NK-92 treated with Interleukin-12 subunit alpha and Interleukin-12 subunit beta, amount 100 ng/mL, for 24 hours (cell line): ENCODE measurements around the gene FERMT1.

Experiments
- DNase-seq: peaks from one replicate; lab custom pipeline; 2025; lab: John Stamatoyannopoulos, UW

The FERMT1 gene, protein sequence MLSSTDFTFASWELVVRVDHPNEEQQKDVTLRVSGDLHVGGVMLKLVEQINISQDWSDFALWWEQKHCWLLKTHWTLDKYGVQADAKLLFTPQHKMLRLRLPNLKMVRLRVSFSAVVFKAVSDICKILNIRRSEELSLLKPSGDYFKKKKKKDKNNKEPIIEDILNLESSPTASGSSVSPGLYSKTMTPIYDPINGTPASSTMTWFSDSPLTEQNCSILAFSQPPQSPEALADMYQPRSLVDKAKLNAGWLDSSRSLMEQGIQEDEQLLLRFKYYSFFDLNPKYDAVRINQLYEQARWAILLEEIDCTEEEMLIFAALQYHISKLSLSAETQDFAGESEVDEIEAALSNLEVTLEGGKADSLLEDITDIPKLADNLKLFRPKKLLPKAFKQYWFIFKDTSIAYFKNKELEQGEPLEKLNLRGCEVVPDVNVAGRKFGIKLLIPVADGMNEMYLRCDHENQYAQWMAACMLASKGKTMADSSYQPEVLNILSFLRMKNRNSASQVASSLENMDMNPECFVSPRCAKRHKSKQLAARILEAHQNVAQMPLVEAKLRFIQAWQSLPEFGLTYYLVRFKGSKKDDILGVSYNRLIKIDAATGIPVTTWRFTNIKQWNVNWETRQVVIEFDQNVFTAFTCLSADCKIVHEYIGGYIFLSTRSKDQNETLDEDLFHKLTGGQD

DNA sequence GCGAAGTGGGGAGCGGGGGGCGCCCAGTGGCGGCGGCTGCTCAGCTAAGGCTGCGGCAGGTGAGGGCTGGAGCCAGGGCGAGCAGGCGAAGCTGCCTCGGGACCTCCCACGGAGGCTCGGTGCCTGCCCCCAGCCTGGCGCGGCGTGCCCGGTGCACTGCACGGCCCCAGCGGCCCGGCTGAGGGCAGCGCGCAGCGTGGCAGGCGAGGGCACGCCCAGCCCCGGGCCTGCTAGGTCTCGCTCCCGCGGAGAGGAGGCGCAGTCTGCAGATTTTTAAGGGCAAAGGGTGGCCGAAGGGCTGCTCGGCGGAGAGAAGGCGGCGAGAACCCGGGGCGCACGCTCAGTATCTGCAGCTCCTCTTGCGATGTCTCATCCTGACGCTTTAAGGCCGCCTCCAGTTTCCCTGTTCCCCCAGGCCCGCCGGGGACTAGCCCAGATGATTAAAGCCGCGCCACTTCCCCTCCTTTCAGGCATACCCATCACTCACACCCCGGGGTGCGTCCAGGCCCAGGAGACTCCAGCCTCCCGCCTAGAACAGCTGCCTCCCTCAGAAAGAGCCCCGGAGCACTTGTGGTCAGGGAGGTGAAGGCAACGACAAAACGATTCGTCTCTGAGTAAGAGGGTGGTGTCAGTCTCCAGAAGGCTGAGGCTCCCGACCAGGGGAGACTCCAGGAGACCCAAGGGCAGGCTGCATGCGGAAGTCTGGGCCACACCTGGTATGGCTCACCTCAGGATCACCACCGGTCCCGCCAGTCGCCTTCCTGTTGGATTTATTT, at the start of gene FERMT1:
Gene FERMT1, minus strand, starts transcription at position 158 of the 776 bp plus-strand sequence. CDS start 3,476 bp downstream, outside the sequence.
- DNase-seq = no peak

DNA sequence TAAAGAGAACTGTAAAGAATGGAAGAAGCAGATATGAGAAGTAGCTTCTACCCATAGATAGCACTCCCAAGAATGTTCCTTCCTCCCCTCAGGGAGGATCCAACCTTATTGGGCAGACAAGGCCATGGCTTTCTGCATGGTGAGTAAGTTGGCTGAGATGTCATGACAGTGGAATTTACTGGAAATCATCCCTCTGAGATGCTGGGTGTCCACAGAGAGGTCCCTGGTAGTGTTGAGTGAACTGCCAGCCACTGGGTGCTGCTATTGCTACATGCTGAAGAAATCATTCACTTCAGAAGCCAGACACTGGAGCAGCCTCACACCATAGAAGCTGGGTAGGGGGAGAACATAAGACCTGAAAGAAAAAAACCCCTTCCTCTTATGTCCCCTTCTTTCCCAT, 46.4 kb upstream of the FERMT1 start:
- DNase-seq = no peak

DNA sequence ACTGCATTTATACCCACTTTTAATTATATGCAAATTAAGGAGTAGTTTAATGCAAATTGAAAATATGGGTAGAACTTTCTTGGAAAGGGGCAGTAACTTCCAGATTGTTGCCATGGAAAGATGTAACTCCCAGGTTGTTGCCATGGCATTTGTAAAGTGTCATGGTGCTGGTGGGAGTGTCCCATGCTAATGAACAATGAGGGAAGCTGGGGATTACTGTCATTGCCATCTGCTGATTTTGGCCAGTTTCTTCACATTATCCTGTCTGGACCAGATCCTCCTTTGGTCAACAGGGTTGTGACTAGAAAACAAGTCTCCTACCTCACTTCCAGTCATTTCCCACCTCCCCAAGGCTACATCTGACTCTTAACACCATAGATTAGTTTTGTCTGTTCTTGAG, 45.4 kb upstream of the FERMT1 start:
- DNase-seq = no peak

DNA sequence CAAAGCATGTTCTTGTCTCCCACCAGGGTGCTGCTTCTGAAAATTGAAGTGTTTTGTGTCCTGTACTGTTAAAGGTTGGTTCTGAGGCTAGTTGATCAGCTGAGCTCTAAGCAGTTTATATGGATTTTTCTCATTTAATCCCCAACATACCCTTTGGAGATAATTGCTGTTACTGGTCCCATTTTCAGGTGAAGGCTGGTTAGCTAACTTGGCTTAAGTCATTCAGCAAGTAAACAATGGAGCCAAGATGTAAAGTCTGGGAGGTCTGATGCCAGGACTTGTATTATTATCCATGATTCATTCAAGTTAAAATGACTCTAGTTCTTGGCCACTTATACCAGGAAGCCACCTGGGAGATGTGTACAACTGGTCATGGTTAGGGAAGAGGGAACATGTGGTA, 42.5 kb upstream of the FERMT1 start:
- no peak for DNase-seq

DNA sequence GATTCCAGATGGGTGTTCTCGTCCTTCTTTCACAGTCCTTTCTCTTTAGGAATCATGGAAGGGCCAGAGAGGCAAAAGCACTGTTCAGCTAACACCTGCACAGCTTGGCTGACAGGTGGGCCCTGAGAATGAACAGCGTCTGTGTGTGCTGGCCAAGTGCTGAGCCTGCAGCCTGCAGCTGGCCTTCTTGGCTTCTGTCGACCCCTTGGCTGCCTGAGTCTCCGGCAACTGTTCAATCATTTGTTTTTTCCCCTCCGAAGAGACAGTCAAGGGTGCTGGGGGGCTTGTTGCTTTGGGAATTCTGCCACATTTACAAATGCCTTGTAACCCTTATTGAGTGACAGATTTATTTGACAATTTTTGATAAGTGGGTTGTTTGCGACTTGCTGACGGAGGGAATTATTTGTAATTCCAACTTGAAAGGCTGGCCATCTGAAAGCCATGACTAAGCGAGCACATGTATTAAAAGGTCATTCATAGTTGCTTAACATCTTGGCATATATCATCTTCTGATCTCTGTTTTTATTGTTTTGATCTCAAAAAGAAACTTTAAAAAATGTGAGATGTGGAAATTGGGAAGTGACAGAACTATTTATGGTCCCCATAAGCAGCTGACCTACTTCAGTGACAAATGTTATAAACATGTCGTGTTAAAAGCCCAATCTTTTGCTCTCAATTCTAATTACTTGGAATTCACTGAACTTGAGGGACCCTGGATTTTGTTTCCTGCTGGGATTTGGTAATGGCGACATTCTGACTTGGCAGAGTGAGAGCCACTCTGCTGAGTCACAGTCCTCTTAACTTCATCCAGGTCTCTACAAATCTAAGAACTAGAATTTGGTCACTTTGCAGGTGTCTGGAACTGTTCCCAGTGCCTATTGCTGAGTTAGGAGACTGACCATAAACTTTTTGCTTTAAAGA, 41.9 kb upstream of the FERMT1 start:
- no peak for DNase-seq

DNA sequence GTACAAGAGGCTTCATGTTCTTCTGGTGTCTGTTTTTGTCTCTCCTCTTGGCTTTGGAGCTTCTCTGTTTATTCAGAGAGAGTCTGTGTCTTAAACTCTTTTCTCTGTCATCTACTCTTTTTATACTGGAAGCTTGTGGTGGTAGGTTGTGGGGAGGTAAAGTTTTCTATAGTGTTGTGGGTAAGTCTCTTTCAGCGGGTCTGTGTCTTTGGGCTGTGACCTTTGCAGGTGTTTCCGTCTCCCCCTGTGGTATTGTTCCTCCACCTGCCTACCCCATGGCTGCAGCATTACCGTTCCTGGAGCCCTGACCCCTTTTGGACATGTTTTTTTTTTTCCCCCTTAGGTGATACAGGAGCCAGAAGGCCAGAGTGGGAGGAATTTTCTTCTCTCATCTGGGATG, 37.9 kb upstream of the FERMT1 start:
- DNase-seq = no peak

DNA sequence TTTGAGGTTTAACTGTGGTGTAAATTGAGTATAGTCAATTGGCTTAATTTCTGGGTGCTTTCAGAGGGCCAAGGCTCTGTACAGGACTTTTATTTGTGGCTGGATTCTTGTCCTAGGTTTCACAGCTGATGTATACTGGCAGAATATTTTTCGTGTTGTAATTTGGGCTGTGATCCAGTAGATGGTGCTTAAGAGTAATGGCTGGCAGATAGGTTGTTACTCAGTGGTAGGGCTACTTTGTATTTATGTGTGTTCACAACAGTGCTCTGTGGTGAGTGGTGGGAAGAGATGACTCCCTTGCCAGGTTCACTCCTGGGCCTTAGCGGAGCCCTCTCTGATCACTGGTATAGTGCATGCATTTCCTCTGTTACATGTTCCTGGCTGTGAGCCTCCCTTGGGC, 34.5 kb upstream of the FERMT1 start:
- no peak for DNase-seq

DNA sequence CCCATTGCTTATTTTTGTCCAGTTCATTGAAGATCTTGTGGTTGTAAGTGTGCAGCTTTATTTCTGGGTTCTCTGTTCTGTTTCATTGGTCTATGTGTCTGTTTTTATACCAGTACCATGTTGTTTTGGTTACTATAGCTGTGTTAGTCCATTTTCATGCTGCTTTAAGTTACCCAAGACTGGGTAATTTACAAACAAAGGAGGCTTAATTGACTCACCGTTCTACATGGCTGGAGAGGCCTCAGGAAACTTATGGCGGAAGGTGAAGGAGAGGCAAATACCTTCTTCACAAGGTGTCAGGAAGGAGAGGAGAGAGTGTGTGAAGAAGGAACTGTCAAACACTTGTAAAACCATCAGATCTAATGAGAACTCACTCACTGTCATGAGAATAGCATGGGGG, 29.9 kb upstream of the FERMT1 start:
- no peak for DNase-seq

DNA sequence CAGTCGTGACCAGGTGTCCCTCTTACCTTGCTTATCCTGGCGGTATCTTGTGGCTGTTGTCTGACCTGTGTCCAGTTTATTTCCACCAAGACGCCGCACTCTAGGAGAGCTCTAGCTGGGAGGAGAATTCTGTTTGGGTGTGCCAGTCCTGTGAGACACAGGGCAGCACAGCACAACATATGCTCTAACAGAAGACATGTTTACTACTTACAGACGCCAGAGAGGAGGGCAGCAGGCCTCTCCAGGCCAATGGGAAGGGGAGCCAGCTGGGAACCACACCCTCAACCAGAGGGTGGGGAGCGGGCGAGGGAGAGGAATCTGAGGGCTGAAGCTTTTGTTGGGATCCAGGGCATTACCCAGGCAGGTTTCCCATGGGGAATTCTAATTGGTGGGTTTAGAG, 25.2 kb upstream of the FERMT1 start:
- no peak for DNase-seq

DNA sequence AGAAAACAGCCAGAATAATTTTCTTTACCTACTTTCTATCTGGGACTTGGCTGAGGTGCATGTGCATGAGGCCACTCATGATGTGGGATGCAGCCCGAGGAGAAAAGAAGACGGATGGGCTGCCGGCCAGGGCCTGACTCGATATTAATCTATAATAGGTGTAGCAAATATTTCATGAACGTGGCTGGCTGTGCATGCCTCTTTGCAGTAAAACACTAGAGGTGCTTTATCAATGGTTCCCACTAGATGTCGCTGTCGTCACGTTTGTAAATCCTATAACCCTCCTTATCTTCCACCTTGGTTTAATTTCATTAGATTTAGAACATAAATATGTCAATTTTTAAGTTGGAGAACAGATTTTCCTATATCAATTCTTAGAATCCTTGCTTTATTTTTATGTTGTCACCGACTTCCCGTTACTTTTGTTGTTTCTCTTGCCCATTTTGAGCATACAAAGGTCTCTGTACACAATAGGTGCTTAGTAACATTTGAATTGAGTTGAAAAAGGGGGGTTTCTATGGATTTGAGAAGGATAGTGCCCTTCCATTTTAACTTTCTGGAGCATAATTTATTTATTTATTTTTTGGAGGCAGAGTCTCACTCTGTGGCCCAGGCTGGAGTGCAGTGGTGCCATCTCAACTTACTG, 19.6 kb upstream of the FERMT1 start:
- no peak for DNase-seq

DNA sequence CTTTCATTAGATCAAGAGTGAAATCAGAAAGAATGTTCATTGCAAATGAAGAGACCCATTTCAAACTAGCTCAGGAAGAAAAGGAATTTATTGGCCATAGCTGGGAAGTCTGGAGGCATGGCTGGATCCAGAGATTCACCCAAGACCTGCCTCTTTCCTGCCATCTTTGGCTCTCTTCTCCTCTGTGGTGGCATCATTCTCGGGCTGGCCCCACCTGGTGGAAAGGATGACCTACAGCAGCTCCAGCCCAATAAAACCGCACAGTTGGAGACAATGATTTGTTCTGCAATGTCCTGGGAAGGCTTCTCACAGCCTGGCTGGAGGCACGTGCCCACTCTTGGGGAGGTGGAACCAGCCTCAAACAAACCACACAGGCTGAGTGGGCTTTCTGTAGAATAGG, 18.1 kb upstream of the FERMT1 start:
- no peak for DNase-seq

DNA sequence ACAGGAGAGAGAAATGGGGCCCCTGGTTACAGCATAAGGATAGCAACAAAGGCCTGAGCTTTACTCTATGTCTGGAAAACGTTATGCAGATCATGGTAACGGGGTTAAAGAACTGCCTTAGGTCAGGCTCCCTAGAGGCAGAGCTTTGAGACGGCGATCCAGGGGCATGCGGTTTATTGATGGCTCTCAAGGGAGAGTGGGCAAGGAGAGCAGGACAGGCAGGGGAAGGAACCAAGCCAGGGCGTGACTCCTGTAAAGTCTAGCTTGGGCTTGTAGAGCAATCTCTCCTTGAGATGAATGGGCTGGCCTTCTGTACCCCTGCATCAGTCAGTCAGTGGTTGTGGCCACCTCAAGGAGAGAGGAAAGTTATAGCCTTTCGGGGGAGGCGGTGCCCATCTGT, 12.5 kb upstream of the FERMT1 start:
- no peak for DNase-seq

DNA sequence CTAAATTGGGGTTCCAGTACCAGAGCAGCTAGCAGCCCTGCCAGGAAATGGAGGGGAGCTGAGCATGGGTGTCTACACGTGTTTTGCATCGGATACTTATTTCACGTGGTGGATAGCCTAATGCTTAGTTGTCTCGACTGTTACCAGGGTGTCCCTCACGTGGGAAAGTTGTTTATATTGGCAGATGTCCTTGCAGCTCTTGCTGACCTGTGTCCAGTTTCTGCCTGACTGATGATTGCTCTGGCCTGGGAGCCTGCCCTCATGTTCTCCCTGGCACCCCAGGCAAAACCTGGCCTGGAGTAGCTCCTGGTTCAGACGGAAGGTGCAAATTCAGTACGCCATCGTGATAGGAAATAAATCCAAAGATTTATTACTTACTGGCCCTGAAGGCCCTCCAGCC, 11.8 kb upstream of the FERMT1 start:
- no peak for DNase-seq

DNA sequence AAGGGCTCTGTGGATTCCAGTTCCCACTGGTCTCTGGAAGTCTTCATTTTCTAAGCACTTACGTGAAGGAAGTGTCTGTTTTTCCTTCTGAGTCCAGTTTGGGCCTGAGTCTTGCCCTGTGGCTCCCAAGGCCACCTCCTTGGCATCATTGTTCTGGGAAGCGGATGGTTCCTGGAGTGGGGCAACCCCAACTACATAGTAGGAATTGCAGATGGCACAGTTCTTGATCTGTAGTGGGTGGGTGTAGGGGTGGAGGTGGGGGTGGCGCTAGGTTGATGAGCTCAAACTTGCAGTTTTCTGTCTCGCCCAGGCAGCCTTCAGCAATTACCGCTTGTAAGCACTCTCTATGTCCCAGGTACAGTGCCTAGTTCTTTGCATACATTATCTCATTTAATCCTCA, 7.2 kb upstream of the FERMT1 start:
- no peak for DNase-seq

DNA sequence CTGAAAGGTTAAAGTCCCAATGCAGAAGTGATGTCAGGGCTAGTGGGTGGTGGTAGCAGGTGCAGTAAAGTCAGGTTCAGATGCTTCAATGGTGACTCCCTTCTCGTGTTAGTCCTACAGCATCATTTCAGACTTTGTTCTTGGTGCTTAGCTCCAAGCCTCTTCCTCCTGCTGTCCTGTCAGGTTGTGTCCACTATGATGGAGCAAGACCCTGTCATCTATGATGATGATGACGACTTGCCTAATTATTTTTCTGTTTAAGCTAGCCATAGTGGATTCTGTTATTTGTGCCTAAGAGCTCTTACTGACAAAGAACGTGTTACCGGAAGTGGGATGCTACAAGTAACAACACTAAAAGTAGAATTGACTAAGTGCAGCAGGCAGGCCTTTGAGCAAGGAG, 5.0 kb upstream of the FERMT1 start:
- DNase-seq = no peak

DNA sequence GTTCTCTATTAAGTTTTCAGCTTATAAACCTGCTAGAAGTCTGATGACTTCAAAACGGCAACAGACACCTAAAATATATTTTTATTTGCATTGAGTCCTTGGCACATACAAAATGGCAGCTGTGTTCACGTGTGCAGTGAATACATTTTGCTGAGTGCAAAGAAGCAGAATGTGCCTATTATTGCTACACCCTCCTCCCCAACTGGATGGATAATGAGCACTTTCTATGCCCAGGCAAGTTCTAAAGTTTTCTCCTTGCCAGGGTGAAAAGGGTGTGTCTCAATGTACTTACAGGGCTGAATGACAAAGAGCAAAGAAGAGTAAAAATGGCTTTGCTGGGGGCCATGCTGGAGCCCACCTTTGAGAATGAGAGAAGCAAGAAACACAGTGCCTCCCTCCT, 4.0 kb upstream of the FERMT1 start:
- DNase-seq = no peak

DNA sequence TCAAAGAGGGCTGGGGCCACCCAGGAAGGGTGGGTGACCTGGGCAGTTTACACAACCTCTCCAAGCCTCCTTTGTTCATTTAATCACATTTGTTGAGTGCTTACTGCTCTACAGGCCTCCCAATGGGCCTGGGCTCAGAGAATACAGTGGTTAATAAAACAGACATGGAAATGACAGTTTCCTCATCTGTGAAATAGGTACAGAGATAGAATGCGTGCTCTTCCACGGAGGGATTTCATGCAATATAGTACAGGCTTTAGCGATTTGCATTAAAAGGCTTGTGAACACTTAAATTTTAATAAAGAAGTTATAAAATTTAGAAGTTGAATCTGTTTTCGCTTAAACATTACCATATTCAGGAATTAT, 802 bp upstream of the FERMT1 start:
- DNase-seq = no peak

DNA sequence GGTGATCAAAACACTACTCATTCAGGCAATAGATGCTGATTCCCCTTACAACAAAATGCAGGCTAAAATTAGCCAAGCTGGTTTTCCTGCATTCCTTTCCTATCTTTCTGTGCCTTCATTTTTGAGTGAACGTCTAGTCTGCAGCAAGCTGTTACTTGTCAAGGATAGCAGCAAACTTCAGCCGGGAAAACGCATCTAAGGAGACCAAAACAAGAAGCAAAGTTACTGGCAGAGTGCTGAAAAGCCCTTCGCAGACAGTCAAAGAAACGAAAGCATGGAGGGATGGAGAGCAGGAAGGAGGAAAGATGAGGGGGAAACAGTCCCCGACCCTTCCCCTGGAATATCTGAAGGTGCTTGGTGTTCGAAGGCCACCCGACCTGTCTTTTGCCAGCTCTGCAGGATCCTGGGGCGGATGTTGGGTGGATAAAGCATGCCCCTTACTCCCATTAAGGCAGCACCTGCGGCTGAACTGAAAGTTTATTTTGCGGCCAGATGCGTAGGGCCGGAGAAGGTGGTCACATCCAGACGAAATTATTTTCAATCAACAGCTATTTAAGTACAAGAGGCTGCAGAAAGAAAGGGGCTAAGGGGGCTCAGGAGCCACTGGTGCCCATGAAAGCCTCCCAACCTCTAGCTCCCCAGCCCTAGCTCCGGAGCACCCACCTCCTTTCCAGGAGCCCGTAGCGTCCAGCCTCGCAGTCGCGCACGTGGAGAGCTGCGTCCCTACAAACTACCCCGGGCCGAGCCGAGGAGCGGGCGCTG, 538 bp downstream of the FERMT1 start:
- no peak for DNase-seq

DNA sequence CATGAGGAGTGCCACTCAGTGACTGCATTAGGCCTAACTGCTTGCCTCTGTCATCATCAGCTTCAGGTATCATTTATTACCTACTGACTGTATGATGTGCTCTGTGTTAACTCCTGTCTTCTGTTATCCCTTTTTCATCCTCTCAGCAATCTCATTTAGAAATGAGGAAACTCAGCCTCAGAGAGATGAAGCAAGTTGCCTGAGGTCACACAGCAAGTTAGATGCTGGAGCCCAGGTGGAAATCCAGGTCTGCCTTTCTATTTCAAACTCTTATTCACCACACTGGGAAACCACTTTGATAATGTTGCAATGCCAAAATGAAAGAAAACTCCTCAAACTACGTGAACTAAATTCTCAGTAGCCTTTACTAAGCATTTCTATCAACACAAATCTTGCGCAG, 1.3 kb downstream of the FERMT1 start:
- no peak for DNase-seq

DNA sequence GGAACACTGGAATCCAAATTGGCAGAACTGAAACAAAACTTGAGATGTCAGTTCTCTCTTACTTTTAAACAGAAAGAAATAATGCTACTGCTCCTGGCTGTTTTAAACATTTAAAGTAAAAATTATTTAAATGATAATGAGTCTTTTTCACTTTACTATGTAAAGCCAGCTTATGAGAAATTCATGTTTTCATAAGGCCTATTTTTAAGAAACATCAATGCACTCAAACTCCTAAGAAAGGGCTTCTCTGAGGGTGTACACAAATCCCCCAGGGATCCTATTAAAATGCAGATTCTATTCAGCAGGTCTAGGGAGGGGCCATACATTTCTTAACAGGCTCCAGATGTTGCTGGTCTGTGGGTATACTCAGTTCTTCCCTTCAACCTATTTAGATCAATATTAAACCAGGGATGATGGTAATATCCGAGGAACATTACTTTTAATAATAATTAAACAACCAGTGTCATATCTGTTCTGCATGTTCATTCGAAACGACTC, 2.3 kb downstream of the FERMT1 start:
- DNase-seq = no peak

DNA sequence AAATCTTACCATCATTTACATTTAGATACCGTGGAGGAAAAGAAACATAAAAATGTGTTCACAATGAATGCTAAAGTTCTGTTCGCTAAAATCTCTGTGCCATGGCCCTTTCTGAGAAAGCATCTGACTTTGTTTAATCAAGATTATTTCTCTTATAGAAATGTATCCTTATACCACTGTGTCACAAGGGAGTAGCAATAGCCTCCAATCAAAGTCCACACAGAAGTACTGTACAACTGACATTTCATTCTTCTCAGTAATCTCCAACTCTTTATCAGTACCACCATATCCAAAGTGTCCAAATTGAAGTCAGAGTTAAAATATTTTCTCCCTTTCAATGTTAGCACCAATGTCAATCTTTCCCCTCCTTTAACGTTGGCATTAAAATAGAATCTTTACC, 6.1 kb downstream of the FERMT1 start:
- DNase-seq = no peak
